Stimulated activated CD8-positive, alpha-beta memory T cell treated with anti-CD3 and anti-CD28 coated beads, Interleukin-2, amount 100 ng/mL, for 48 hours (primary cell): ENCODE measurements around the gene CD300H.
A peak's percentile ranks its signal among the peaks of the same experiment; 100 is the strongest.
"Not testable (repeated sequence)": the region's sequence is repeated elsewhere in the genome, so short reads cannot be mapped to it uniquely, and the experiment has no call there.

Experiments used
- DNase-seq, 2 donors: peaks; one replicate each; pipeline ENCODE4 v3.0.0-alpha.2; 2020; ENCODE audit warnings: low read depth in 2 of 2

Gene CD300H

GRCh38 chr17:74584292-74585060 is 17.2 kb upstream of the CD300H start:
- no peak for DNase-seq

- DNase-seq: no peak
Observed at GRCh38 chr17:74582633-74583032, 15.3 kb upstream of the CD300H start.

GRCh38 chr17:74579900-74580299 is 12.6 kb upstream of the CD300H start:
- no peak for DNase-seq

- DNase-seq: no peak
Observed at GRCh38 chr17:74578979-74579378, 11.7 kb upstream of the CD300H start.

GRCh38 chr17:74574489-74575142 is 7.3 kb upstream of the CD300H start:
- no peak for DNase-seq

GRCh38 chr17:74573635-74574034 is 6.3 kb upstream of the CD300H start:
- DNase-seq: not testable (repeated sequence)

GRCh38 chr17:74573169-74573568 is 5.9 kb upstream of the CD300H start:
- no peak for DNase-seq

- DNase-seq: no peak
Observed at GRCh38 chr17:74571621-74572270, 4.4 kb upstream of the CD300H start.

GRCh38 chr17:74569020-74570003 is 2.0 kb upstream of the CD300H start:
- peak in 1 of 2 donors; percentile 22 for DNase-seq

- DNase-seq: no peak
Observed at GRCh38 chr17:74568106-74568873, 981 bp upstream of the CD300H start.

GRCh38 chr17:74566132-74566753 is 1.1 kb downstream of the CD300H start:
- DNase-seq: peak in 1 of 2 donors; percentile 25

GRCh38 chr17:74565126-74565525 is 2.2 kb downstream of the CD300H start:
- no peak for DNase-seq

- no peak for DNase-seq
Observed at GRCh38 chr17:74563358-74563757, 4.0 kb downstream of the CD300H start.

- DNase-seq: no peak
Observed at GRCh38 chr17:74561586-74561985, 5.7 kb downstream of the CD300H start.

GRCh38 chr17:74558882-74559519 is 8.3 kb downstream of the CD300H start:
- DNase-seq: no peak

- DNase-seq: not testable (repeated sequence)
Observed at GRCh38 chr17:74558402-74558801, 8.9 kb downstream of the CD300H start.

- no peak for DNase-seq
Observed at GRCh38 chr17:74555427-74555940, 11.8 kb downstream of the CD300H start.

GRCh38 chr17:74554909-74555308 is 12.4 kb downstream of the CD300H start:
- no peak for DNase-seq

- no peak for DNase-seq
Observed at GRCh38 chr17:74552037-74552436, 15.3 kb downstream of the CD300H start.

- no peak for DNase-seq
Observed at GRCh38 chr17:74550602-74551001, 16.7 kb downstream of the CD300H start.
